WTC11 (cell line): ENCODE measurements around the gene NOL4L.

Experiments
- ATF6 ChIP-seq: sonication (generic); formaldehyde crosslinking; IDR thresholded peaks from 2 replicates; pipeline ENCODE4 v1.8.1; 2023; ENCODE audit warnings: mild to moderate bottlenecking, missing genetic modification reagents
- FOXP1 ChIP-seq: sonication (generic); formaldehyde crosslinking; IDR thresholded peaks from 2 replicates; pipeline ENCODE4 v1.8.0; 2022; ENCODE audit warnings: missing genetic modification reagents, mild to moderate bottlenecking, moderate library complexity, borderline replicate concordance

GRCh38 chr20:32592022-32592421 lies 6.9 kb upstream of the NOL4L start:
- TF ChIP-seq FOXP1 (CRISPR knock-in tag) = no peak
- TF ChIP-seq ATF6 (CRISPR knock-in tag) = no peak
